ENCODE data around the gene C1orf21.

The C1orf21 gene

GRCh38 chr1:184617433-184618029, 230.7 kb downstream of the C1orf21 start:
- TF ChIP-seq, protein P1, sequence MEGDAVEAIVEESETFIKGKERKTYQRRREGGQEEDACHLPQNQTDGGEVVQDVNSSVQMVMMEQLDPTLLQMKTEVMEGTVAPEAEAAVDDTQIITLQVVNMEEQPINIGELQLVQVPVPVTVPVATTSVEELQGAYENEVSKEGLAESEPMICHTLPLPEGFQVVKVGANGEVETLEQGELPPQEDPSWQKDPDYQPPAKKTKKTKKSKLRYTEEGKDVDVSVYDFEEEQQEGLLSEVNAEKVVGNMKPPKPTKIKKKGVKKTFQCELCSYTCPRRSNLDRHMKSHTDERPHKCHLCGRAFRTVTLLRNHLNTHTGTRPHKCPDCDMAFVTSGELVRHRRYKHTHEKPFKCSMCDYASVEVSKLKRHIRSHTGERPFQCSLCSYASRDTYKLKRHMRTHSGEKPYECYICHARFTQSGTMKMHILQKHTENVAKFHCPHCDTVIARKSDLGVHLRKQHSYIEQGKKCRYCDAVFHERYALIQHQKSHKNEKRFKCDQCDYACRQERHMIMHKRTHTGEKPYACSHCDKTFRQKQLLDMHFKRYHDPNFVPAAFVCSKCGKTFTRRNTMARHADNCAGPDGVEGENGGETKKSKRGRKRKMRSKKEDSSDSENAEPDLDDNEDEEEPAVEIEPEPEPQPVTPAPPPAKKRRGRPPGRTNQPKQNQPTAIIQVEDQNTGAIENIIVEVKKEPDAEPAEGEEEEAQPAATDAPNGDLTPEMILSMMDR (IDR thresholded peaks at IDR 0.05; ENCODE audit: control extremely low read depth, extremely low read depth, low read depth, missing control alignments), result no peak
- CTCF ChIA-PET, result no interaction called here

DNA sequence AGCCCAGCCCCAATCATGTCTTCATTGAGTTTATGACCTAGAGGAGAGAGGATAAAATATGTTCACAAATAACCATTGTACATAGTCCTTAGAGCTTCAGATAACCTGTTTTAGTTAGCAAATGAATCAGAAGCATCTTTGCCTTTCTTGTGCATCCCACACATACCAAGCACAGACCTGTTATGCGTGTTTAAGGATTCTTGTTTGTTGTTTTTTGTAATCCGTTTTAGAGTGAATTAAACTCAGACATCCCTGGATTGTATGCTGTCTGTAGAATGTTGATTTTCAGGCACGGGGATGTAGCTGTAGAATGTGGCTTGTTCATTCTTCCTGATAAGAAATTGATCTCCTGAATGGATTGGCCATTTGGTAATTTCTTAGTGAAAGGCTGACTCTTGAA, 232.0 kb downstream of the C1orf21 start:
- POLR2A ChIA-PET, result no interaction called here
- TF ChIP-seq, protein P1 (IDR thresholded peaks at IDR 0.05; ENCODE audit: control extremely low read depth, extremely low read depth, low read depth, missing control alignments), result no peak
- CTCF ChIA-PET, result no interaction called here
- DNase-seq (ENCODE audit: extremely low spot score), result no peak

More at GRCh38 chr1:184617433-184618029, 230.7 kb downstream of the C1orf21 start:
- no peak for DNase-seq (ENCODE audit: extremely low spot score)
- POLR2A ChIA-PET, result no interaction called here

DNA sequence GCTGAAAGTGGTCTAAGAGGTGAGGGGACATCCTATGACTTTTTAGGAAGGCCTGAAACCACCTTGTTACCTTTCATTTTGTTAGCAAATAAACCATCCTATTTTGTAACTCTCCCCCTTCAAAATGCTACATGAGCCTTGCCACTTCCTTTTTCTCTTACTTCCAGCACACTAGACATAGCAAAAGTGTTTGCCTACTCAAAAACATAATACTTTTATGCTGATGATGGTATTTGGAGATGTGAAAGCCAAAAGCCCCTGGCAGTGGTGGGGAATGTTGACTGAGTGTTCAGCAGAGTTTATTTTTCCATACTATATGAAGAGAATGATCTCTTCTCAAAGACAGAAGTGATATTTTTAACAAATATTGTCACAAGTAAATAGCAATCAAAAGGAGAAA, 233.6 kb downstream of the C1orf21 start:
- DNase-seq (ENCODE audit: extremely low spot score), result no peak
- TF ChIP-seq, protein P1 (IDR thresholded peaks at IDR 0.05; ENCODE audit: control extremely low read depth, extremely low read depth, low read depth, missing control alignments), result no peak
- ChIA-PET CTCF (interaction anchor here (0.8 to 1.5 kb wide), 2 partner anchors 13 to 44 kb away, joined by 3 read pairs; no protein-coding TSS in a partner anchor), POLR2A (no interaction called here)

DNA sequence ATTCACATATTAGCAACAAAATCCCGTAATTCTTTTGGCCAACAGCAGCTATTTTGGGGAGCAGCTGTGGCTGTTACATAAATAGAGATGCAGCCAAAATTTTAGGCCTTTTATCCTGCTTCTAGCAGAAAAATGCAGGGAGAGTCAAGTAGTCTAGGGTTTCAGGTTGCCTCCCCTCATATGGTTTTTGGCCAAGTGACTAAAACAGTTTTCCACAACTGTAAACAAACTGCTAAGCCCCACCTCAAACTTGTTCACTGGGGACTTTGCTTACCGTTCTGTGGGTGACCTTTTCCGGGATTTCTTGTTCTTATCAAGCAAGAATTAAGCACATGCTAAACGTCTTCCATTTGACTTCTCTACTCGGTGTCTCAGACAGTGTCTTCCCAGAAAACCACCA, 234.4 kb downstream of the C1orf21 start:
- DNase-seq (ENCODE audit: extremely low spot score), result no peak
- POLR2A ChIA-PET, result no interaction called here
- CTCF ChIA-PET, result no interaction called here
- TF ChIP-seq, protein P1 (IDR thresholded peaks at IDR 0.05; ENCODE audit: control extremely low read depth, extremely low read depth, low read depth, missing control alignments), result no peak

- TF ChIP-seq, protein P1 (IDR thresholded peaks at IDR 0.05; ENCODE audit: control extremely low read depth, extremely low read depth, low read depth, missing control alignments), result no peak
- no peak for DNase-seq (ENCODE audit: extremely low spot score)
- ChIA-PET POLR2A (no interaction called here), CTCF (no interaction called here)
These were observed 235.5 kb downstream of the C1orf21 start for GRCh38 chr1:184622136-184622823.

DNA sequence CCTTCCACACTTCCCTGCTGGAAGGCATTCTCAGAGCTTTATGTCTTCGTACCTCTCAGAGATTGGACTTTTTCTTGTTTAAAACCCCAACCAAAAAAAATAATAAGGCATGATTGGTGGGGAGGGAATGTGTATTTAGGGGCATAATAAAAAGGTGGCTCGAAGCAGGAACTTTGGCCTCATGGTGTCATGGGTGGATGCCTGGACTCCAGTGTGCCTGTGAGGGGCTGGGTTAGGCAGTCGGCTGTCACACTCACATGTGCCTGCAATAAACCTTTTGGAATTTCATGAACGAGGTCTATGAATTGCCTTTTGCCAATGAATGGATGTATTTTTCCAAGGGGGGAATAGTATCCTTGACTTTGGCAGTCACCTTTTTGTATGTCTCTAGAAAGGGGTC, 236.6 kb downstream of the C1orf21 start:
- TF ChIP-seq, protein P1 (IDR thresholded peaks at IDR 0.05; ENCODE audit: control extremely low read depth, extremely low read depth, low read depth, missing control alignments), result no peak
- DNase-seq (ENCODE audit: extremely low spot score), result no peak
- ChIA-PET POLR2A (no interaction called here), CTCF (interaction anchor here (0.9 to 1.3 kb wide), 2 partner anchors 12 to 40 kb away, joined by 3 to 8 read pairs; no protein-coding TSS in a partner anchor)
